ENCODE data around the gene YTHDF1.

DNA sequence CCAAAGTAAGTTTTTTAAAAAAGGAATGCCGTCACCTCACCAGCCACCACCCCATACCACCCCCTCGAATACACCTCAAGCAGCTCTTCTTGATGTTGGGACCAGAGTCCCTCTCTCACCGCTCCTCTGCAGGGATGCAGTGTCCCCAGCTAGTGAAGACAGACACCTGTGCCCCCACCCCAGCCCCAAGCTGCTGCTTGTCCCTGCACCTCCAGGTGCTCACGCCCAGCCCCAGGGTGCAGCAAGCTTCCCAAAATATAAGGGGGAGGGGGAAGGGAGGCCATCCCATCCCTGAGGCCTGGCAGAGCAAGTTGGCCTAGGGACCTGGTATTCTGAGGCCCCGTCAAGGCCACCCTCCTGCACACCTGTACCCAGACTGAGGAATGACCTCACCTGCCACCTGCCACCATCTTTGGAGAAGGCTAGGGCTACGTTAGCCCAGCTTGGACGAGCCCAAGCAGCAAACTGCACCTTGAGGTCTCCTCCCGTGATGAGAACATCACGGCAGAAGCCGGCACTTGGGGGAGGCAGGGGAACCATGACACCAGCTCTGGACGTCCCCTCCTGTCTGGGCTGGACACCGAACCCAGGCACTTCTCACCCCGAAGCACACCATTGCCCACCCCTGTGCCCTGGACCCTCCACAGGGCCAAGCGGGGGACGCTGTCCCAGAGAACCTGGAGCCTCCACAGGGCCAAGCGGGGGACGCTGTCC lies 25.9 kb downstream of the YTHDF1 start:
- TF ChIP-seq, protein P1, sequence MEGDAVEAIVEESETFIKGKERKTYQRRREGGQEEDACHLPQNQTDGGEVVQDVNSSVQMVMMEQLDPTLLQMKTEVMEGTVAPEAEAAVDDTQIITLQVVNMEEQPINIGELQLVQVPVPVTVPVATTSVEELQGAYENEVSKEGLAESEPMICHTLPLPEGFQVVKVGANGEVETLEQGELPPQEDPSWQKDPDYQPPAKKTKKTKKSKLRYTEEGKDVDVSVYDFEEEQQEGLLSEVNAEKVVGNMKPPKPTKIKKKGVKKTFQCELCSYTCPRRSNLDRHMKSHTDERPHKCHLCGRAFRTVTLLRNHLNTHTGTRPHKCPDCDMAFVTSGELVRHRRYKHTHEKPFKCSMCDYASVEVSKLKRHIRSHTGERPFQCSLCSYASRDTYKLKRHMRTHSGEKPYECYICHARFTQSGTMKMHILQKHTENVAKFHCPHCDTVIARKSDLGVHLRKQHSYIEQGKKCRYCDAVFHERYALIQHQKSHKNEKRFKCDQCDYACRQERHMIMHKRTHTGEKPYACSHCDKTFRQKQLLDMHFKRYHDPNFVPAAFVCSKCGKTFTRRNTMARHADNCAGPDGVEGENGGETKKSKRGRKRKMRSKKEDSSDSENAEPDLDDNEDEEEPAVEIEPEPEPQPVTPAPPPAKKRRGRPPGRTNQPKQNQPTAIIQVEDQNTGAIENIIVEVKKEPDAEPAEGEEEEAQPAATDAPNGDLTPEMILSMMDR (IDR thresholded peaks at IDR 0.05; ENCODE audit: low read depth, low read length) = no peak
- no peak for TF ChIP-seq EZH2phosphoT487 (IDR thresholded peaks at IDR 0.05; ENCODE audit: low read depth)

All from OCI-LY3 (cell line).